Measurements from ENCODE around the gene C2orf69. TPM values are rescaled to one million over a fixed set of nuclear protein-coding genes. Genes with fewer than 3 reads are reported as not detected.
A peak's percentile ranks its signal among the peaks of the same experiment; 100 is the strongest.

The C2orf69 gene
- 10 to 100 TPM; 17.9 to 18.9 TPM for total RNA-seq

DNA sequence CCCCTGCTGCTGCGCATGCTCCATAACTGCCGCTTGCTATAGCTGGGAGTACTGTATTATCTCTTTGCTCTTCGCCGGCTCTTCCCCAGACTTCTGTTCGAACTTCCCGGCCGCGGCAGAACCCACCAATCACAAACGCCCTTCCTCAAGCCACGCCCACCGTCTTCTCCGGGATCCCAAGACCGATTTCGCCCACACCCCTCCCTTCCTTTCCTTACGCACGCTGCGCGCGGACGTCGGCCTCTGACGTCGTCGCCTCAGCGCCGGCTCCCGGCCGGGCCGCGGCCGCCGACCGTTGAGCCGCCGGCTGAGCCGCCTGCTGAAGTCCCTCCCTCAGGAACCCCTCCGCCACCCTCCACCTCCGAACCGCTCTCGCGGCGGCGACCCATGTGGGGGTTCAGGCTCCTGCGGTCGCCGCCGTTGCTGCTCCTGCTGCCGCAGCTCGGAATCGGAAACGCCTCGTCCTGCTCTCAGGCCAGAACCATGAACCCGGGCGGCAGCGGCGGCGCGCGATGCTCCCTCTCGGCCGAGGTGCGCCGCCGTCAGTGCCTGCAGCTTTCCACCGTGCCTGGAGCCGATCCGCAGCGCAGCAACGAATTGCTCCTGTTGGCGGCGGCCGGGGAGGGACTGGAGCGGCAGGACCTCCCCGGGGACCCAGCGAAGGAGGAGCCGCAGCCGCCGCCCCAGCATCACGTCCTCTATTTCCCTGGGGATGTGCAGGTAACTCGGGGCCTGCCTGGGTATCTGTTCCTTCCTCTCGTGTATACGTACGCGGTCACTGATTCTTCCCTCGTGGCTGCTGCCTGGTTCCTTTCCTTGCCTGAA lies at the start of gene C2orf69:
TSS of gene C2orf69 (plus strand) at position 242 of the 825 bp plus-strand sequence. CDS start at position 388, 146 bp downstream.
- Mint-ChIP-seq H3K4me1 (ENCODE audit: low read depth) (peaks cover 30% of the 10 kb centered on the region), H3K27ac (peak within 1 kb of the TSS; percentile 77), H3K9me3 (peaks cover 2% of the 10 kb centered on the region), H3K4me3 (peak within 1 kb of the TSS; percentile 88), H3K27me3 (no peaks in the 10 kb centered on the region), H3K36me3 (peaks cover 17% of the 10 kb centered on the region)
- CTCF ChIA-PET: interaction anchor here (0.7 kb wide), 1 partner anchor 40 kb away, joined by 3 read pairs; no protein-coding TSS in a partner anchor
- DNase-seq: peak; percentile 97
- POLR2A ChIA-PET: interaction anchor here (0.8 kb wide), 1 partner anchor 61 kb away, joined by 3 read pairs; no protein-coding TSS in a partner anchor
- intact Hi-C loops (cut with micrococcal nuclease): loop anchor here (1.0 to 2.0 kb wide), 4 partner anchors 18 to 1540 kb away; partner anchors contain the start of genes FTCDNL1, MAIP1, STRADB and TRAK2

DNA sequence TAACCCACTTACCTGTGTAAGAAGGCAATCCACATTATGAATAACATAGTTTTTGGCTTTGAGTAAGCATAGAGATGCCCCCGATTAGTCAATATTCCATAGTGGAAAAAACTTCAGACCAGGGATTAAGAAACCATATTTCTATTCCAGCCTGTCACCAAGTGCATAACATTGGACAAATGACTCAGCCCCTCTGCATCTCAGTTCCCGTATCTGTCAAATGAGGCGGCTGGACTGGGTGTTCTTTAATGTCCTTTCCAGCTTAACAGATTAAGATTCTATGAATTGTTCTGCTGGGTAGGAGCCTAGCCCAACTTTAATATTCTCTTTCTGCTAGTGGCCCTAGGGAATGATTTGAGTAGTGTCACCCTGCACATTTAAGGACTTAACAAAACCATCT lies 48.3 kb upstream of the C2orf69 start:
- Mint-ChIP-seq H3K27me3 (peaks cover 5% of the 10 kb centered on the region), H3K4me3 (no peak overlapping the region), H3K27ac (no peak overlapping the region), H3K36me3 (no peaks in the 10 kb centered on the region), H3K4me1 (ENCODE audit: low read depth) (no peaks in the 10 kb centered on the region), H3K9me3 (no peaks in the 10 kb centered on the region)
- no peak for DNase-seq
- intact Hi-C loops (cut with micrococcal nuclease): no loop called here
- CTCF ChIA-PET: interaction anchor here (0.9 to 1.8 kb wide), 3 partner anchors 78 to 158 kb away, joined by 3 to 9 read pairs (median 3); no protein-coding TSS in a partner anchor
- POLR2A ChIA-PET: no interaction called here

GRCh38 chr2:199865905-199866304 lies 45.2 kb upstream of the C2orf69 start:
- intact Hi-C loops (cut with micrococcal nuclease): no loop called here
- no peak for DNase-seq
- H3K27ac Mint-ChIP-seq: no peak overlapping the region
- ChIA-PET POLR2A (no interaction called here), CTCF (no interaction called here)
- no peaks in the 10 kb centered on the region for H3K4me1 Mint-ChIP-seq (ENCODE audit: low read depth)
- H3K9me3 Mint-ChIP-seq: no peaks in the 10 kb centered on the region
- H3K27me3 Mint-ChIP-seq: peaks cover 5% of the 10 kb centered on the region
- no peak overlapping the region for H3K4me3 Mint-ChIP-seq
- no peaks in the 10 kb centered on the region for H3K36me3 Mint-ChIP-seq

DNA sequence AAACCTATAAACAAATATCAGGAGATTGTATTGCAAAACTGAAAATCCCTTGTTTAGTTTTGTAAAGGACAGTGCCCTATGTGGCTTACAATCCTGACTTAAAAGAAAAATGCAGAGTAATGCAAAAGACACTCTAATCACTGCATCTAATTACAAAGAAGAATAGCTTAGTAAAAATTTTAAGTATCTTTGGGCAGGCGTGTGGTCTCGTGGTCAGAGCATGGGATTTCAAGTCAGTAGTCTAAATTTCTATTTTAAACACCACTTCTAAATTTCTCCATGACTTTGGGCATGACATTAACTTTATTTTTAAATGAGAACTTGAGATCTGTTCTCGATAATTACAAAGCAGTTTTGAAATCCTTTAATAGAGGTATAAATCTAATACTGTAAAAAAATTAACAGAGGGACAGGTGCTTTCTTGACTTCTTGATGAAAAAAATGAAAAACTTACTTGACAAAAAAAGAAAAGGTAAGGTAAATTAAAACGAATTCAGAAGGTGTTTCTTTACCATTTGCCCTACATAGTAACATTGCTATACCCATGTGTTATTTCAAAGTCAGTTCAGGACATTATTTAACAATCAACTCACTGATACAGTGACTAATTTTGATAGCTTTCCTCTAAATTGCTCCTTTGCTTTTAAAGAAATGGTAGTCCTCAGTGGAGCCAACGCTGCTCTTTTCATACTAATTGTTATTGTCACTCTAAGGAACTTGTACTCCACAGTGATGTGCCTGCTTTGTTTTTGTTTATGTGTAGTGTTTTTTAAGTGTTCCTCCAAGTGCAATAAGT lies 42.5 kb upstream of the C2orf69 start:
- H3K27me3 Mint-ChIP-seq: peaks cover 6% of the 10 kb centered on the region
- H3K4me3 Mint-ChIP-seq: no peak overlapping the region
- CTCF ChIA-PET: no interaction called here
- H3K4me1 Mint-ChIP-seq (ENCODE audit: low read depth): no peaks in the 10 kb centered on the region
- POLR2A ChIA-PET: no interaction called here
- intact Hi-C loops (cut with micrococcal nuclease): no loop called here
- no peaks in the 10 kb centered on the region for H3K36me3 Mint-ChIP-seq
- no peak overlapping the region for H3K27ac Mint-ChIP-seq
- no peak for DNase-seq
- no peaks in the 10 kb centered on the region for H3K9me3 Mint-ChIP-seq

DNA sequence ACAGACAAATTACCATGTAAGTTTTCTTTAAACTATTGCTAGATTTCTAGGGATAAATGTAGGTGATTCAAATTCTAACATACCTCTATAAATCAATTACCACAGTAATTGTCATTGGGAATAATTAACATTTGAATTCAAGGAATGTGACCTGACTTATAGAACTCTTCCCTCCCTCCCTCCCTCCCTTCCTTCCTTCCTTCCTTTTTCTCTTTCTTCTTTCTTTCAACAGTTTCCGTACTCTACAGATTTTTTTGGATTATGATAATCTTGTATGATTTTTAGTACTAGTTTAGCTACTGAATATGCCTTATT lies 41.9 kb upstream of the C2orf69 start:
- H3K4me1 Mint-ChIP-seq (ENCODE audit: low read depth): no peaks in the 10 kb centered on the region
- peaks cover 11% of the 10 kb centered on the region for H3K27me3 Mint-ChIP-seq
- ChIA-PET CTCF (no interaction called here), POLR2A (no interaction called here)
- H3K36me3 Mint-ChIP-seq: peaks cover 3% of the 10 kb centered on the region
- intact Hi-C loops (cut with micrococcal nuclease): no loop called here
- H3K9me3 Mint-ChIP-seq: peaks cover 5% of the 10 kb centered on the region
- no peak for DNase-seq
- no peak overlapping the region for H3K27ac Mint-ChIP-seq
- H3K4me3 Mint-ChIP-seq: no peak overlapping the region

DNA sequence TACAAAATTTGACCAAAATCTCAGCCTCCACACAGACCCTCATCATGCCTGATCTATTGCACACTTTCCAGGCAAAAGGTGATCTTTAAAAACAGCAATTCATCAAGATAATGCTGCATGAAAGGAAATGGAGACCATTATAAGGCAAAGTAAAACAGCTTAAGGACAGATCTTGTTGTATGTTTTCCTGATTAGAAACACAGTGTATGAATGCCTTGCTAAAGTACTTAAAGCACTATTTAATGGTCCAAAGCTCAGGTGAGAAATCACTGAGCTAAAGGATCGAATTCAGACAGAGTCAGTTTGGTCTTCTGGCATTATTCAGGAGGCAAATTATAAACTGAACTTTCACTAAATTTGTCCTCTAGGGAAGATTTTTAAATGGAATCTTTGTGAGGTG lies 41.4 kb upstream of the C2orf69 start:
- H3K27ac Mint-ChIP-seq: no peak overlapping the region
- no peak overlapping the region for H3K4me3 Mint-ChIP-seq
- ChIA-PET CTCF (no interaction called here), POLR2A (no interaction called here)
- no peak for DNase-seq
- peaks cover 6% of the 10 kb centered on the region for H3K36me3 Mint-ChIP-seq
- no peaks in the 10 kb centered on the region for H3K4me1 Mint-ChIP-seq (ENCODE audit: low read depth)
- H3K9me3 Mint-ChIP-seq: peaks cover 10% of the 10 kb centered on the region
- H3K27me3 Mint-ChIP-seq: peaks cover 14% of the 10 kb centered on the region
- intact Hi-C loops (cut with micrococcal nuclease): no loop called here

DNA sequence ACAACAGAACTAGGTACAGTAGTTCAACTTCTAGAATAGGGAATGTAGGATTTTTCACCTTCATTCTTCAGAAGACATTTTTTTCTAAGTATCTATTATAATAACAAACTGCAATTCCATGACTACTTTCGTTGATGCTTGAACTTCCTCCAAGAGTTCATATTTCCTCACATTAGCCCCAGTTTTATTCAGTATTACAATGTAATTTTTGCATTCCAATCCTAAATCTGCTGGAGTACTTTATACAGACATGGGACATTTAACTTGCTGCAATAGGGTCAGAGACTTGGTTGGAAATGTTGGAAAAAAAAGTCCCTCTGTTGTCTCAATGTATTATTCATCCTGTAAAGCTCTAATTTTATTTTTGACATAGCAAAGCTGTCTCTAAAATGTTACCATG lies 40.5 kb upstream of the C2orf69 start:
- no peak overlapping the region for H3K4me3 Mint-ChIP-seq
- peaks cover 20% of the 10 kb centered on the region for H3K27me3 Mint-ChIP-seq
- ChIA-PET CTCF (no interaction called here), POLR2A (no interaction called here)
- DNase-seq: no peak
- intact Hi-C loops (cut with micrococcal nuclease): no loop called here
- H3K36me3 Mint-ChIP-seq: peaks cover 6% of the 10 kb centered on the region
- H3K9me3 Mint-ChIP-seq: peaks cover 14% of the 10 kb centered on the region
- H3K27ac Mint-ChIP-seq: no peak overlapping the region
- no peaks in the 10 kb centered on the region for H3K4me1 Mint-ChIP-seq (ENCODE audit: low read depth)

DNA sequence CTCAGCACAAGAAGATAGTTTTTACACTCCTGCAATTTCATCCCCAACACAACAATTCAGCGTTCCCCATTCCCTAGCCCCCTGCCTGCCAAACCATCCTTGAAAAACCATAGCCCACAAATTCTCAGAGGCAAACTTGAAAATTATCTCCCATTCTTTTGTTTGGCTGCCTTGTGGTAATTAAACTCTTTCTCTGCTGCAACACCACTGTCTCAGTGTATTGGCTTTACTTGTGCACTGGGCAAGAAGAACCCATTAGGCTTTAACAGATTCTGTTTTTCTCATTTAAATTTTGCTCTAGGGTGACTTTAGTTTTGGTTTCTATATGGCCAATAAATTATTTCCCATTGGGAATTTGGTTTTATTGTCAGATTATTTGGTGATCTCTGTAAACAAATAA lies 36.9 kb upstream of the C2orf69 start:
- no peak for DNase-seq
- Mint-ChIP-seq H3K4me3 (no peak overlapping the region), H3K36me3 (peaks cover 6% of the 10 kb centered on the region), H3K4me1 (ENCODE audit: low read depth) (no peaks in the 10 kb centered on the region), H3K27me3 (peaks cover 20% of the 10 kb centered on the region), H3K27ac (no peak overlapping the region), H3K9me3 (peaks cover 14% of the 10 kb centered on the region)
- CTCF ChIA-PET: no interaction called here
- POLR2A ChIA-PET: no interaction called here
- intact Hi-C loops (cut with micrococcal nuclease): no loop called here

GRCh38 chr2:199875400-199875799 lies 35.7 kb upstream of the C2orf69 start:
- peaks cover 6% of the 10 kb centered on the region for H3K36me3 Mint-ChIP-seq
- no peak overlapping the region for H3K4me3 Mint-ChIP-seq
- peaks cover 22% of the 10 kb centered on the region for H3K27me3 Mint-ChIP-seq
- H3K4me1 Mint-ChIP-seq (ENCODE audit: low read depth): no peaks in the 10 kb centered on the region
- POLR2A ChIA-PET: no interaction called here
- CTCF ChIA-PET: no interaction called here
- H3K9me3 Mint-ChIP-seq: peaks cover 14% of the 10 kb centered on the region
- H3K27ac Mint-ChIP-seq: no peak overlapping the region
- intact Hi-C loops (cut with micrococcal nuclease): no loop called here
- no peak for DNase-seq

DNA sequence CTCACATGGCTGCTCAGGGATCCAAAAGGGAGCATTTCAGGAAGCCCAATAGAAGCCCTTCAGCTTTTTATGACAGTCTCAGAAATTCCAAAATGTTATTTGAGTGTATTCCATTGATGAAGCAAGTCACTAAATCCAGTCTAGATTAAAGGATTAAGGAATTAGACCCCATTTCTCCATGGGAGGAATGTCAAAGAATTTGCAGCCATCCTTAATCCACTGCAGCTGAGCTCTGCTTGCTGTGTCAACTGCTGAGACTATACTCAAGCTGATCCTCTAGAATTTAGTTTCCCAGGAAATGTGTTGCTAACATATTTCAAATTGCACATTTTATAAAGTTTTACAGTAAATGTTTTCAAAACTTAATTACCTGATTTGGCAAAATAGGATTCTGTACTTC lies 28.4 kb upstream of the C2orf69 start:
- Mint-ChIP-seq H3K27me3 (peaks cover 20% of the 10 kb centered on the region), H3K36me3 (peaks cover 4% of the 10 kb centered on the region), H3K27ac (no peak overlapping the region), H3K4me1 (ENCODE audit: low read depth) (no peaks in the 10 kb centered on the region), H3K4me3 (no peak overlapping the region), H3K9me3 (peaks cover 10% of the 10 kb centered on the region)
- POLR2A ChIA-PET: no interaction called here
- intact Hi-C loops (cut with micrococcal nuclease): no loop called here
- no peak for DNase-seq
- CTCF ChIA-PET: no interaction called here

- intact Hi-C loops (cut with micrococcal nuclease): no loop called here
- Mint-ChIP-seq H3K4me3 (no peak overlapping the region), H3K36me3 (peaks cover 4% of the 10 kb centered on the region), H3K27me3 (peaks cover 20% of the 10 kb centered on the region), H3K9me3 (peaks cover 10% of the 10 kb centered on the region), H3K4me1 (ENCODE audit: low read depth) (no peaks in the 10 kb centered on the region), H3K27ac (no peak overlapping the region)
- POLR2A ChIA-PET: no interaction called here
- CTCF ChIA-PET: no interaction called here
- no peak for DNase-seq
These were observed 27.4 kb upstream of the C2orf69 start for GRCh38 chr2:199883474-199884212.

GRCh38 chr2:199895406-199895805 lies 15.7 kb upstream of the C2orf69 start:
- Mint-ChIP-seq H3K4me1 (ENCODE audit: low read depth) (no peaks in the 10 kb centered on the region), H3K27me3 (no peaks in the 10 kb centered on the region), H3K27ac (no peak overlapping the region), H3K4me3 (no peak overlapping the region), H3K9me3 (no peaks in the 10 kb centered on the region), H3K36me3 (no peaks in the 10 kb centered on the region)
- ChIA-PET POLR2A (no interaction called here), CTCF (no interaction called here)
- DNase-seq: no peak
- intact Hi-C loops (cut with micrococcal nuclease): no loop called here

Data from activated CD4-positive, alpha-beta memory T cell treated with anti-CD3 and anti-CD28 coated beads for 36 hours (primary cell).